Measurements from ENCODE around the gene VPS18.

The VPS18 gene

DNA sequence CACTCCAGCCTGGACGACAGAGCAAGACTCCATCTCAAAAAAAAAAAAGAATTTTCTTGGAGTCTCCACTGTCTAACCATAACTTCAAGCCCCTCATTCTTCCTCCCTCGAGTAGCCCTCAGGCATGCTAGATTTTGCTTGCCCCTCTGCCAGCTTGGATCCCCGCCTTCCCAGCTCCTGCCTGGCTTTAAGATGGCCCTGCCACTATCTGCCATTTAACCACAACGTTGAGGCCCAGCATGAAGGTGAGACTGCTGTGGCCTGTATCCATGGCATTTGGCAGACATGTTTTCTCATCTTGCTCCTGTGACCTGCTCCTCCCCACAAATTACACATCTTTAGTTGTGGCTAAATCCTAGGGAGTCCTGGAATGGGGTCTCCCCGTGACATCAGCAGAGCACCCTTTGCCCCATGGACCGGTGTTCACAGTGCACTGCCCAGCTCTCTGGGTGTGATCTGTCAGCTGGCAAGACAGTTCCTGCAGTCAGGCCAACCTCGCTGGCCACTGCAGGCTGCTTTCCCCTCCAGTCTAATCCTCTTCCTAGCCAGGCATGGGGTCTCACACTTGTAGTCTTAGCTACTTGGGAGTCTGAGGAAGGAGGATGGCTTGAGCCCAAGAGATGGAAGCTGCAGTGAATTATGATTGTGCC lies 10.4 kb downstream of the VPS18 start:
- no peak overlapping the region for H3K27ac ChIP-seq
- no peak for TF ChIP-seq CTCF (conservative IDR thresholded peaks at IDR 0.05)

DNA sequence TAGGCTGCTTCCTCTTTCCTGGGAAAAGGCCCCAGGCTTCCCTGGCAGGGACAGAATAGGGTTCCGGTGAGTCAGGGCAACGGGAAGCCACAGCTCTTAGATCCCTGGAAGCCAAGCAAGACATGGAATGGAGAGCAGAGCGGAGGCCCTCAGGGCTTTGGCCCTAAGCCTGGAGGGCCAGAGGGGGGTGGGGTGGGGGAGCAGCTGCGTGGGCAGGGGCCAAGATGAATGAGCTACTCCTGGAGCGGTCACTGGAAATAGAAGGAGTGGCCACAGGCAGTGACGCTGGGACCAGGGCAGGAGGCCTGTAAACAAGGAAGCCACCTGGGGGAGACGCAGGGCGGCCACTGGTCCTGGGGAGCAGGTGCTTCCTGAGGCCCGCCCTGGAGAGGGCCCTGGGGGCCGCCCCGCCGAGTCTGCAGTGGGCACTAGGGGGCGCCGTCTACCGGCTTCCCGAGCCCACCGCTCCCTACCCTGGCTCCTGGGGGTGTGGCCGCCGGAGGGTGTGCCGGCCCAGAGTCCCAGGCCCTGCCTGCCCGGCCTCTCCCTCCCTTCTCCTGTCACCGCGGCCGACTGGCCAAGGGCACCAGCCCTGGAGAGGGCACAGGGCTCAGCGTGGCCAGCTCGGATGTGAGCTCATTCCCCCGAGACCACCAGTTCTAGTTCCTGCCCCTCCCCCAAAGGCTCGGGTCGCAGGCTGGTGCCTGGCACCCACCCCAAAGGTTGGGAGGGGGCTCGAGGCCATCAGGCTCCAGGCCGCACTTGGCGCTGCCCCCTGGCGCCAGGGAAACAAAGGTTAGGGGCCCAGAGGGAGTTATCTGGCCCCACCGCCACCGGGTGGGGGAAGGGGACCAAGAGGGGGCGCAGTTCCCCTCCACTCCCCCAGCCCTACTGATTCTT lies 12.1 kb downstream of the VPS18 start:
- peak; percentile 90 for TF ChIP-seq CTCF (conservative IDR thresholded peaks at IDR 0.05)
- peak overlapping the region; percentile 76 for H3K27ac ChIP-seq

- peak overlapping the region; percentile 76 for H3K27ac ChIP-seq
- TF ChIP-seq CTCF (conservative IDR thresholded peaks at IDR 0.05) = no peak
Observed at GRCh38 chr15:40906991-40907802, 12.9 kb downstream of the VPS18 start.

GRCh38 chr15:40908095-40908494 lies 13.8 kb downstream of the VPS18 start:
- no peak for TF ChIP-seq CTCF (conservative IDR thresholded peaks at IDR 0.05)
- H3K27ac ChIP-seq = peak overlapping the region; percentile 76; the same call in 1 of the 2 replicates

GRCh38 chr15:40909662-40910630 lies 15.7 kb downstream of the VPS18 start:
- no peak for TF ChIP-seq CTCF (conservative IDR thresholded peaks at IDR 0.05)
- no peak overlapping the region for H3K27ac ChIP-seq

GRCh38 chr15:40911141-40911540 lies 16.9 kb downstream of the VPS18 start:
- H3K27ac ChIP-seq = peak overlapping the region; percentile 67
- no peak for TF ChIP-seq CTCF (conservative IDR thresholded peaks at IDR 0.05)

Measured in VCaP (cell line).